IgD-negative memory B cell (primary cell): ENCODE measurements around the gene SOHLH1. TPM values are rescaled to one million over a fixed set of nuclear protein-coding genes. Genes with fewer than 3 reads are reported as not detected.
A peak's percentile ranks its signal among the peaks of the same experiment; 100 is the strongest.

ENCODE experiments used
- H3K27ac Mint-ChIP-seq, 3 donors: one replicate each; pipeline ENCODE4 v1.8.0; 2020 to 2022; ENCODE audit warnings: mild to moderate bottlenecking in 3 of 3, mixed read lengths in 3 of 3, moderate library complexity in 1 of 3
- H3K27me3 Mint-ChIP-seq: one replicate; pipeline ENCODE4 v1.8.0; 2021; ENCODE audit warnings: mixed read lengths
- H3K36me3 Mint-ChIP-seq: one replicate; pipeline ENCODE4 v1.8.0; 2020; ENCODE audit warnings: mild to moderate bottlenecking, mixed read lengths
- H3K4me1 Mint-ChIP-seq, 3 donors: one replicate each; pipeline ENCODE4 v1.8.0; 2020 to 2022; ENCODE audit warnings: mixed read lengths in 3 of 3, mild to moderate bottlenecking in 1 of 3
- H3K4me3 Mint-ChIP-seq, 4 donors: one replicate each; pipeline ENCODE4 v1.8.0; 2020 to 2022; ENCODE audit warnings: mild to moderate bottlenecking in 4 of 4, mixed read lengths in 4 of 4, moderate library complexity in 3 of 4
- H3K9me3 Mint-ChIP-seq, 3 donors: one replicate each; pipeline ENCODE4 v1.8.0; 2020 to 2021; ENCODE audit warnings: mixed read lengths in 3 of 3, mild to moderate bottlenecking in 1 of 3
- polyA plus RNA-seq: library from polyadenylated mRNA; unstranded; fragments of 300-500 nt; fragmentation: Illumina TruSeq; gene quantifications from one replicate; pipeline ENCODE4 v1.2.3, GENCODE V29; 2021

Gene SOHLH1
- polyA plus RNA-seq, 1 donor from 2014 or later: not detected

DNA sequence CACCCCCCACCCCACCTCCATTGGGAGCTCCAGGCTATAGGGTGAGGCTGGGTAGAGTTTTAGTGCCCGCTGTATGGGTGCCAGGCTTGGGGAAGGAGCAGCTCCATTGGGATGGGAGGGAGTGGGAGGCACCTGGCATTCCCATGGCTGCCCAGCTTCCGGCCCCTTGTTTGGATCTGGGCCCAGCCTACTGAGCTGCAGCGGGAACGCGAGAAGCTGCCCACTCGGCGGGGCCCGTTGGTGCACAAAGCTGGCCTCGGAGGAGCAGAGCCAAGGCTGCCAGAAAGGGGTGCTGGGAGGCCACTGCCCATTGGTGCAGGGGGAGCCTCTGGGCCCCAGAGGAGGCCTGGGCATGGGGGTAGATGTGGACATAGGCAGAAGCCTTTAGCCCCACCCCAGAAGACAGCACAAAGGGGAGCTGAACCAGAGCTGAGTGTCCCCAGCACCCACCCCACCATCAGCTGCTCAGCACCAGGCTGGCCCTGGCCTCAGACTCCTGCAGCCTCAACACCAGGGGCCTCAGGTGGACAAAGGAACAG, 31.7 kb downstream of the SOHLH1 start:
- Mint-ChIP-seq H3K27me3 (no peaks in the 10 kb centered on the region), H3K4me3 (no peak overlapping the region), H3K27ac (no peak overlapping the region), H3K9me3 (peaks cover 0 to 4% (median 3%) of the 10 kb centered on the region in 3 donors), H3K4me1 (no peaks in the 10 kb centered on the region), H3K36me3 (no peaks in the 10 kb centered on the region)

DNA sequence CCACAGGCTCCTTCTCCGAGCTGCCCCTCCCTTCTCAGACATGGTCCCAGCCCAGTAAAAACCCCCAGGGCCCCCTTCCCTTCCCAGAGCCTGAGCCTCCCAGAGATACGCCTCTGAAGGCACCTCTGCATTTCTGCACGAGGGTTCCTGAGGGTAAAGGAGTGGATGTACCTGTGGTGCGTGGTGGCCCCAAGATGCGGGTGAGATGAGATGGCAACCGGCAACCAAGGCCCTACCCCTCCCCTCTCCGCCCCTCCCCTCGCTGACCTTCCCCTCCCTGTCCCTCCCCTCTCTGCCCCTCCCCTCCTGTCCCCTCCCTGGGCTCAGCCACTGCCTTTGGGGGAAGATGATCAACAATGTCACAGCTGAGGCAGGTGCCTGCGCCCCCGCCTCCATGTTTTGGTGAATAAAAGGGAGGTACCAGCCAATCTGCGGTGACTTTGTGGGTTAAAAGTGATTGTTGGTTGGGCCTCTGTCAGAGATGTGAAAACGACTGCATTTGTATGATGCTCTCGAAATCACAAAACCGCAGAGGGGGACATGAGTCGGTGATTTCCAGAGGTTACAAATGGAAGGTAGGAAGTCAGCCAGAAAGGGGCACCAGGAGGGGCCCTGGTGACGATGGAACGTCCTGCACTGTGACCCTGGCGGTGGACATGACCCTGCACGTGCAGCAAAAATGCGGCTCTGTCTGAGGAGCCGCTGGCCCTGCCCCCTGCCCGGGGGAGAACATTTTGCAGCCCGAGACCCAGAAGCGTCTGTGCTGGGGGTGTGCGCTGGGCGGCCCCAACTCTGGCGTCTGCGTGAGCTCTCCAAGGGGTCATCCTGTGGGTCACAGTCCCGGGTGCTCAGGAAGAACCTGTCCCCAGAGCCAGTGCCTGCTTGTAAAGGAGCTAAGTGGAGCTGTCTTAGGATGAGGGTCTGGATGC, 32.5 kb downstream of the SOHLH1 start:
- no peaks in the 10 kb centered on the region for H3K36me3 Mint-ChIP-seq
- H3K4me1 Mint-ChIP-seq: no peaks in the 10 kb centered on the region
- peaks cover 0 to 4% (median 2%) of the 10 kb centered on the region in 3 donors for H3K9me3 Mint-ChIP-seq
- H3K27me3 Mint-ChIP-seq: no peaks in the 10 kb centered on the region
- no peak overlapping the region for H3K4me3 Mint-ChIP-seq
- no peak overlapping the region for H3K27ac Mint-ChIP-seq

GRCh38 chr9:135665795-135666189, 33.5 kb downstream of the SOHLH1 start:
- H3K4me3 Mint-ChIP-seq: no peak overlapping the region
- H3K4me1 Mint-ChIP-seq: no peaks in the 10 kb centered on the region
- no peak overlapping the region for H3K27ac Mint-ChIP-seq
- H3K9me3 Mint-ChIP-seq: peaks cover 0 to 4% (median 2%) of the 10 kb centered on the region in 3 donors
- H3K36me3 Mint-ChIP-seq: no peaks in the 10 kb centered on the region
- no peaks in the 10 kb centered on the region for H3K27me3 Mint-ChIP-seq

DNA sequence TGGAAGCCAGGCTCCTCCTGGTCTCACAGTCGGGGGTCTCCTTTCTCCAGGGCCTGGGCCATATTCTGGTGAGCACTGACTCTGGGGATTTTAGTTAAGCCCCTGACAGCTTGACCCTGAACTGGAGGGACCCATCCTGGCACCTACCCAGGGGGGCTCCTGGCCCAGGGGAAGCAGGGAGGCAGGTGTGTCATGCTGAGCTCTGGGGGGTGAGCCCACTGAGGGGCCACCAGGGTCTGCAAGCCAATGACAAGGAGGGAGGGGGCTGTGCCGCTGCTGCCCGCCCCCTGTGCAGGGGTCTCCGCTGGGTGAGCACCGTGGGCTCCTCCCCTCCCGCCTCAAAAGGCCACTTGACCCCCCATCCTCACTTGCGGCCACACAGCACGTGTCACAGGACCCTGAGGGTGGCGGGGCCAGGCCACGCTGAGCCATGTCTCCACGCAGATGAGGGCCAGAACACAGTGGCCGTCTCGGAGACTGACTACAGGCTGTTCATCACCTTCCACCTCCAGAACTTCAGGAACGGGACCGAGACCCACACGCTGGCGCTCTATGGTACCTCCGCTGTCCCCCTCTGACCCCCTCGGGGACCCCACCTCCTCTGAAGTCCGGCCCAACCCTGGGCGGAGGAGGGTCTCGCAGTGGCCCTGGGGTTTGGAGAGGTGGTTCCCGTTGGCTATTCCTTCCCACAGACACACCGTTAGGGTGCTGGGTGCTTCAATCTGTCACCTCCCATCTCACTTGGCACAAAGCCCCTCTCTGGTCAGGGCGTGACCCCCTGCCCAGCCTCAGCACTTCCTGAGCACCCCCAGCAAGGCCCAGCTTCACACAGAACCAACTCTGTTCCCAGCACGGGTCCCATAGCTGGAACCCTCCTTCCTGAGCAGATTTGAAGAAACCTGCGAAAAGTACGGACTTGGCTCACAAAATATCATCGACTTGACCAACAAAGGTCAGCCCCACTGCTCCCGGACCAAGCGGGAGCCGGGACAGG, 34.2 kb downstream of the SOHLH1 start:
- Mint-ChIP-seq H3K4me3 (no peak overlapping the region), H3K4me1 (no peaks in the 10 kb centered on the region), H3K36me3 (no peaks in the 10 kb centered on the region), H3K27me3 (no peaks in the 10 kb centered on the region), H3K9me3 (peaks cover 0 to 4% (median 2%) of the 10 kb centered on the region in 3 donors), H3K27ac (no peak overlapping the region)

DNA sequence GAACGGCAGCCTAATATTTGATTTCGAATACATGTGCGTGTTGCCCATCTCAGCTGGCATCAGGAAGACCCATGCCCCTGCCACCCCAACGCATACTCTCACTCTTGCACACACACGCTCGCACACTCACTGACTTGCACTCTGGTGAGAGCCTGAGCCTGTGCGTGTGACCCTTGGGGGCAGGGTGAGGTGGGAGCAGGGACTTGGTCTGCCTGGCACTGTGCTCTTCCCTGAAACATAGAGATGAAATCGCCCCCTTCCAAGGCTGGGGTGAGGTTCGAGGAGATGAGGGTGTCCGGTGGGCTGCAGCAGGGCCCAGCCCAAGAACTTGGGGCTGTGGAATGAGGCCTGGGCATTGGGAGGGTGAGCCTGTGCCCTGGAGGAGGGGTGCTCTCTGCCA, 35.0 kb downstream of the SOHLH1 start:
- Mint-ChIP-seq H3K27ac (no peak overlapping the region), H3K36me3 (no peaks in the 10 kb centered on the region), H3K27me3 (no peaks in the 10 kb centered on the region), H3K4me1 (no peaks in the 10 kb centered on the region), H3K4me3 (no peak overlapping the region), H3K9me3 (peaks cover 0 to 3% (median 2%) of the 10 kb centered on the region in 3 donors)

GRCh38 chr9:135663857-135664256, 35.4 kb downstream of the SOHLH1 start:
- H3K4me1 Mint-ChIP-seq: no peaks in the 10 kb centered on the region
- H3K27ac Mint-ChIP-seq: no peak overlapping the region
- H3K36me3 Mint-ChIP-seq: no peaks in the 10 kb centered on the region
- H3K4me3 Mint-ChIP-seq: peak overlapping the region in 1 of 4 donors; percentile 39
- H3K9me3 Mint-ChIP-seq: peaks cover 0 to 2% (median 0%) of the 10 kb centered on the region in 3 donors
- H3K27me3 Mint-ChIP-seq: no peaks in the 10 kb centered on the region

DNA sequence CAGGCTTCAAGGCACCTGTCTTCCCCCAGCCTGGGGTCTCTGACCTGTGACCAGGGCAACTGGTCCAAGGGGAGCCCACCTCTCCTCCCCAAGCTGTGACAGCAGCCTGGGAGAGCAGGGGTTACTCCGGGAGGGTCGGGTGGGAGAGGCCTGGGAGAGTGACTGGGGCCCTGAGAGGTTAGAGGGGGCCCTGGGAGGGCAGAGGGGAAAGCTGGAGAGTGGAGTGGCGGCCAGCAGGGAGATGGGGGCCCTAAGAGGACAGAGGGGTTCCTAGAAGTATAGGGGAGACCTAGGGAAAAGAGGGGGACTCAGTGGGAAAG, 35.9 kb downstream of the SOHLH1 start:
- no peak overlapping the region for H3K27ac Mint-ChIP-seq
- no peak overlapping the region for H3K4me3 Mint-ChIP-seq
- H3K4me1 Mint-ChIP-seq: no peaks in the 10 kb centered on the region
- no peaks in the 10 kb centered on the region for H3K27me3 Mint-ChIP-seq
- no peaks in the 10 kb centered on the region for H3K36me3 Mint-ChIP-seq
- H3K9me3 Mint-ChIP-seq: no peaks in the 10 kb centered on the region

- H3K4me1 Mint-ChIP-seq: no peaks in the 10 kb centered on the region
- H3K27ac Mint-ChIP-seq: no peak within 1 kb of the TSS
- no peaks in the 10 kb centered on the region for H3K9me3 Mint-ChIP-seq
- no peaks in the 10 kb centered on the region for H3K36me3 Mint-ChIP-seq
- no peaks in the 10 kb centered on the region for H3K27me3 Mint-ChIP-seq
- peak within 1 kb of the TSS in 1 of 4 donors; percentile 39 for H3K4me3 Mint-ChIP-seq
Measured at GRCh38 chr9:135662758-135663450, 36.4 kb downstream of the SOHLH1 start, which contains the start of gene LCN9. LCN9 (plus strand) TSS chr9:135663309; CDS start chr9:135663322, 13 bp downstream.

DNA sequence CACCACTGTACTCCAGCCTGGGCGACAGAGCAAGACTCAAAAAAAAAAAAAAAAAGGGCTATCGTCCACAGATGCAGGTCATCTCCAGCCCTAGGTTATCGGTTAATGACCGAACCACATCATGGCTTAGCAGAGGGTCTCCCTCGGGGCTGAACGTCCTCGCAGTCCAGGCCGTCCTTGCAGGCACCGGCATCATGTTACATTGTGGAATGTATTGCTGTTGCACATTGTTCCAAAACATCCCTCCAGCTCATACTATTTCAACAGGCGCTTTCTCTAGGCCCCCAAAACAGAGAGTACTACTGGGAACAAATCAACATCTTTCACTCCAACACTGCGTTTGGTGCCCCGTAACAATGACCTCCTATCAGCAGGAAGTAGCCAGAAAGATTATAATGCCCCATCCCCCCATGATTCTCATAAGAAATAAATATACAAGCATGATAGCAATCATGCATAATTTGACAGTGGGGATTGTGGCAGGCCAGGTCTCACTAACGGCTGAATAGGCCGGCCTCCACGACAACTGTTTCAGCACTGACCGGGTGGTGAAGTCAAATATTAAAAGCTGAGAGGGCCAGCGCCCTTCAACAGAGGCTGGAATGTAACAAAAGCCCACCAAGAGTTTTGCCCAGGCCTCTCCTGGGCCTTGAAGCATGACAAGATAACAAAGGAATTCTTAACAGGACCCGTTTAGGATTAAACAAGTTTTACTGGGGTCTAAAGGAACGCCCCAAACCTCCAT, 37.3 kb downstream of the SOHLH1 start:
- Mint-ChIP-seq H3K36me3 (no peaks in the 10 kb centered on the region), H3K9me3 (no peaks in the 10 kb centered on the region), H3K4me1 (no peaks in the 10 kb centered on the region), H3K27me3 (no peaks in the 10 kb centered on the region), H3K27ac (no peak overlapping the region), H3K4me3 (no peak overlapping the region)

GRCh38 chr9:135660407-135660806, 38.9 kb downstream of the SOHLH1 start:
- no peaks in the 10 kb centered on the region for H3K36me3 Mint-ChIP-seq

DNA sequence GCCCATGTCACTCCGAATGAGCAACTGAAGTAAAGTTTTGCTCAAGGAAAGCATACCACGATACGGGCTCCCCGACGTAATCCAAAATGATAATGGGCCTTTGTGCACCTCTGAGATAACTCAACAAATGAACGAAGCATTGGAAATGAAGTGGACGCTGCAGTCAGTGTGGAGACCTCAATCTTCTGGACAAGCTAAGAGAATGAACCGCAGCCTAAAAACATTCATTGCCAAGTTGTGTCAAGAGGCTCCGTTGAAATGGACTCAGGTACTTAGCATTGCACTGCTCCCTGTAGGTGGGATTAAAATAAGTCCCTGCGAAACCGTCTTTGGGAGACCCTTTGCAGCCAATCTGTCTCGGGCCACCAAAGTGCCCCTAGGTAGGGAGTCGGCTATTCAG, 40.0 kb downstream of the SOHLH1 start:
- Mint-ChIP-seq H3K27ac (no peak overlapping the region), H3K36me3 (no peaks in the 10 kb centered on the region), H3K9me3 (no peaks in the 10 kb centered on the region), H3K4me1 (no peaks in the 10 kb centered on the region), H3K27me3 (no peaks in the 10 kb centered on the region), H3K4me3 (no peak overlapping the region)

More at GRCh38 chr9:135660407-135660806, 38.9 kb downstream of the SOHLH1 start:
- no peak overlapping the region for H3K27ac Mint-ChIP-seq
- no peaks in the 10 kb centered on the region for H3K27me3 Mint-ChIP-seq
- H3K4me3 Mint-ChIP-seq: no peak overlapping the region
- H3K9me3 Mint-ChIP-seq: no peaks in the 10 kb centered on the region
- H3K4me1 Mint-ChIP-seq: no peaks in the 10 kb centered on the region

DNA sequence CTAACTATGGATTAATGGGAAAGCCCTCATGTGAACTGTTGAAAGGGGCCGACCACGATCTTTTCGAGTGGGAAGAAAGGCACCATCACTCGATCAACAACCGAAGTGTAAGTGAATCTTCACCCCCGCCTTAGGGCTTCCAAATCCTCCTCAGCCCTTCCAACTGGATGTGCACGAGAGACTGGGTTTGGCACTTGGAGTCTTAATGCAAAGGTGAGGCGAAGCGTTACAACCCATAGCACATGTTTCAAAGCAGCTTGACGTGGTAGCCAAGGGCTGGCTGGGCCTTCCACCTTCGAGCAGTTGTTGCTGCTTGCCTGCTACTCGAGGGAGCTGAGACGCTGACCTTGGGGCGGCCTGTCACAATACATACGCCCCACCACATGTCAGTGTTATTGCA, 41.9 kb downstream of the SOHLH1 start:
- no peaks in the 10 kb centered on the region for H3K36me3 Mint-ChIP-seq
- no peaks in the 10 kb centered on the region for H3K4me1 Mint-ChIP-seq
- H3K27ac Mint-ChIP-seq: no peak overlapping the region
- no peak overlapping the region for H3K4me3 Mint-ChIP-seq
- H3K27me3 Mint-ChIP-seq: no peaks in the 10 kb centered on the region
- H3K9me3 Mint-ChIP-seq: no peaks in the 10 kb centered on the region

- H3K27ac Mint-ChIP-seq: no peak overlapping the region
- H3K4me1 Mint-ChIP-seq: no peaks in the 10 kb centered on the region
- no peaks in the 10 kb centered on the region for H3K36me3 Mint-ChIP-seq
- no peak overlapping the region for H3K4me3 Mint-ChIP-seq
- no peaks in the 10 kb centered on the region for H3K27me3 Mint-ChIP-seq
- H3K9me3 Mint-ChIP-seq: peaks cover 0 to 2% (median 2%) of the 10 kb centered on the region in 3 donors
Measured at GRCh38 chr9:135655317-135655716, 44.0 kb downstream of the SOHLH1 start.

GRCh38 chr9:135650408-135650807, 48.9 kb downstream of the SOHLH1 start:
- Mint-ChIP-seq H3K4me3 (no peak overlapping the region), H3K9me3 (peaks cover 7 to 29% (median 21%) of the 10 kb centered on the region in 3 donors), H3K27me3 (no peaks in the 10 kb centered on the region), H3K4me1 (no peaks in the 10 kb centered on the region), H3K36me3 (no peaks in the 10 kb centered on the region), H3K27ac (no peak overlapping the region)
